Bronchial smooth muscle cell (primary cell): ENCODE data around the gene TAS1R1. TPM values are rescaled to one million over a fixed set of nuclear protein-coding genes. Genes with fewer than 3 reads are reported as not detected.

Experiments used
- total RNA-seq: library from RNA; depleted of rRNA; stranded (reverse); fragments of >200 nt; gene quantifications from 2 replicates; pipeline ENCODE4 v1.2.1, GENCODE V29; 2014

Gene TAS1R1
- 0.16 and 0.17 TPM in 2 replicates for total RNA-seq

DNA sequence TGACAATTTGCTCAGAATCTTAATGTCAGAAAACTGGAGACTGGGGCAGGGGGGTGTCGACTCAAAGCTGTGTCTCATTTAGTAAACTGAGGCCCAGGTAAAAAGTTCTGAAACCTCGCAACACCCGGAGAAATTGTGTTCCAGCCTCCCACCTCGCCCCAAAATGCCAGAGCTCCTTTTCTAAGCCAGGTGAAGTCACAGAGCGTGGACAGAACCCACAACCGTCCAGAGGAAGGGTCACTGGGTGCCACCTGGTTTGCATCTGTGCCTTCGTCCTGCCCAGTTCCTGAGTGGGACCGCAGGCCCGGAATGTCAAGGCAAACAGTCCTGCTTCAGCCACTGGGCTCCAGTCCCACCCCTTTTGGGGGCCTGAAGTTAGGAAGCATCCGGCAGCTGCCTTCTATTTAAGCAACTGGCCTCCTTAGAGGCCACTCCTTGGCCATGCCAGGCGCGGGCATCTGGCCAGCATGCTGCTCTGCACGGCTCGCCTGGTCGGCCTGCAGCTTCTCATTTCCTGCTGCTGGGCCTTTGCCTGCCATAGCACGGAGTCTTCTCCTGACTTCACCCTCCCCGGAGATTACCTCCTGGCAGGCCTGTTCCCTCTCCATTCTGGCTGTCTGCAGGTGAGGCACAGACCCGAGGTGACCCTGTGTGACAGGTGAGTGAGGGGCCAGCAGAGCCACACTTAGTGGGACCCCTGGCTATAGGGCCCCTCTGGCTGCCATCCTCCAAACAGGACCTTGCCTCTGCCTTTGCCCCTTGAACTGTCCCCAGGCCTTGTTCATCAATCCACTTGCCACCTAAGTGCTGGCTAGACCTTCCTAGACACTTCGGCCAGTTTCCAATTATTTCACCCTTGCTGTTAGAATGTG, at the start of gene TAS1R1:
TSS of gene TAS1R1 (plus strand) at position 401 of the 872 bp plus-strand sequence. CDS start at position 468, 67 bp downstream.

GRCh38 chr1:6554031-6554906, 838 bp upstream of the TAS1R1 start, which contains the start of gene NOL9:
Gene NOL9, minus strand, starts transcription at chr1:6554513. Its CDS starts 11 bp downstream, at chr1:6554502.

DNA sequence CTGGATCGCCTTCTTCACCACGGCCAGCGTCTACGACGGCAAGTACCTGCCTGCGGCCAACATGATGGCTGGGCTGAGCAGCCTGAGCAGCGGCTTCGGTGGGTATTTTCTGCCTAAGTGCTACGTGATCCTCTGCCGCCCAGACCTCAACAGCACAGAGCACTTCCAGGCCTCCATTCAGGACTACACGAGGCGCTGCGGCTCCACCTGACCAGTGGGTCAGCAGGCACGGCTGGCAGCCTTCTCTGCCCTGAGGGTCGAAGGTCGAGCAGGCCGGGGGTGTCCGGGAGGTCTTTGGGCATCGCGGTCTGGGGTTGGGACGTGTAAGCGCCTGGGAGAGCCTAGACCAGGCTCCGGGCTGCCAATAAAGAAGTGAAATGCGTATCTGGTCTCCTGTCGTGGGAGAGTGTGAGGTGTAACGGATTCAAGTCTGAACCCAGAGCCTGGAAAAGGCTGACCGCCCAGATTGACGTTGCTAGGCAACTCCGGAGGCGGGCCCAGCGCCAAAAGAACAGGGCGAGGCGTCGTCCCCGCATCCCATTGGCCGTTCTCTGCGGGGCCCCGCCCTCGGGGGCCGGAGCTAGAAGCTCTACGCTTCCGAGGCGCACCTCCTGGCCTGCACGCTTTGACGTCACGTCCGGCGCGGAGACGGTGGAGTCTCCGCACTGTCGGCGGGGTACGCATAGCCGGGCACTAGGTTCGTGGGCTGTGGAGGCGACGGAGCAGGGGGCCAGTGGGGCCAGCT, 24.4 kb downstream of the TAS1R1 start, which contains the start of gene ZBTB48:
TSS of gene ZBTB48 (plus strand) at position 621 of the 745 bp plus-strand sequence. CDS start 616 bp downstream, outside the sequence.

GRCh38 chr1:6602669-6603237, 47.6 kb downstream of the TAS1R1 start, which contains the start of gene KLHL21:
Gene KLHL21, minus strand, starts transcription at chr1:6602869. Its CDS starts 52 bp downstream, at chr1:6602817.

GRCh38 chr1:6613361-6614018, 58.4 kb downstream of the TAS1R1 start, which contains the start of gene PHF13:
Gene PHF13, plus strand, starts transcription at chr1:6613731. Its CDS starts 336 bp downstream, at chr1:6614067.

GRCh38 chr1:6624710-6625583, 69.8 kb downstream of the TAS1R1 start, which contains the start of gene THAP3:
Gene THAP3, plus strand, starts transcription at chr1:6624868. Its CDS starts 351 bp downstream, at chr1:6625219.

Other genes starting within 250 kb of the TAS1R1 start
- gene ACOT7, start 161.5 kb upstream of the TAS1R1 start, total RNA-seq: 15.9 and 26.6 TPM in 2 replicates
- 0.09 and 0.16 TPM in 2 replicates for gene HES2, start 135.4 kb upstream of the TAS1R1 start, total RNA-seq
- 0.17 TPM in 1 of 2 replicates, not detected in the other for gene ESPN, start 130.5 kb upstream of the TAS1R1 start, total RNA-seq
- gene TNFRSF25, start 89.1 kb upstream of the TAS1R1 start, total RNA-seq: 4.3 and 4.7 TPM in 2 replicates
- 11.2 and 15.4 TPM in 2 replicates for gene PLEKHG5, start 63.6 kb upstream of the TAS1R1 start, total RNA-seq
- 10.1 and 11.8 TPM in 2 replicates for gene NOL9, start 794 bp upstream of the TAS1R1 start, total RNA-seq
- gene ZBTB48, start 24.7 kb downstream of the TAS1R1 start, total RNA-seq: 15.1 and 16.0 TPM in 2 replicates
- gene KLHL21, start 47.6 kb downstream of the TAS1R1 start, total RNA-seq: 39.6 and 65.8 TPM in 2 replicates
- gene PHF13, start 58.4 kb downstream of the TAS1R1 start, total RNA-seq: 10.9 and 12.4 TPM in 2 replicates
- gene THAP3, start 69.6 kb downstream of the TAS1R1 start, total RNA-seq: 17.3 and 18.4 TPM in 2 replicates
- gene DNAJC11, start 146.5 kb downstream of the TAS1R1 start, total RNA-seq: 36.3 and 62.0 TPM in 2 replicates
- 50.8 and 56.7 TPM in 2 replicates for gene CAMTA1, start 230.1 kb downstream of the TAS1R1 start, total RNA-seq